COLO668 (cell line): ENCODE data around the gene RGN.
A peak's percentile ranks its signal among the peaks of the same experiment; 100 is the strongest.
"Not testable (repeated sequence)": the region's sequence is repeated elsewhere in the genome, so short reads cannot be mapped to it uniquely, and the experiment has no call there.

Experiments used
- DNase-seq: peaks from one replicate; lab custom pipeline; 2025; ENCODE audit not compliant: unreplicated experiment; lab: John Stamatoyannopoulos, UW

Gene RGN

DNA sequence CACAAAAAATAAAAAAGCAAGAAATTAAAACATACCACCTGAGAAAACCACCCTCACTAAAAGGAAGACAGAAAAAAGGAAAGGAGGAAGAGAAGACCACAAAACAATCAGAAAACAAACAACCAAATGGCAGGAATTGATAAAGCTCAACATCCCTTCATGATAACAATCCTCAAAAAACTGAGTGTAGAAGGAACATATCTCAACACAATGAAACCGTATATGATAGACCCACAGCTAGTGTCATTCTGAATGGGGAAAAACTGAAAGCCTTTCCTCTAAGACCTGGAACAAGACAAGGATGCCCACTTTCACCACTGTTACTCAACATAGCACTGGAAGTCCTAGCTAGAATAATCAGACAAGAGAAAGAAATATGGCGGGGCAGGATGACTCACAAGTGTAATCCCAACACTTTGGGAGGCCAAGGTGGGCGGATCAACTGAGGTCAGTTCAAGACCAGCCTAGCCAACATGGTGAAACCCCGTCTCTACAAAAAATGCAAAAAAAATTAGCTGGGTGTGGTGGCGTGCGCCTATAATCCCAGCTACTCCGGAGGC, 38.4 kb downstream of the RGN start:
- DNase-seq, result not testable (repeated sequence)

DNA sequence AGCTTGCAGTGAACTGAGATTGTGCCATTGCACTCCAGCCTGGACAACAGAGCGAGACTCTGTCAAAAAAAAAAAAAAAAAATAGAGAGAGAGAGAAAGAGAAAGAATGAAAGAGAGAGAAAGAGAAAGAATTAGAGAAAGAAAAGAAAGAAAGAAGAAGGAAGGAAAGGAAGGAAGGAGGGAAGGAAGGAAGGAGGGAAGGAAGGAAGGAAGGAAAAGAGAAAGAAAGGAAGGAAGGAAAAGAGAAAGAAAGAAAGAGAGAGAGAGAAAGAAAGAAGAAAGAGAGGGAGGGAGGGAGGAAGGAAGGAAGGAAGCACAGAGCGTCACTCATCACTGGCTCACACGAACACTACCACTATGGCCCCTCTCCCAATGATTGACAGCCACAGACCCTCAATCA, 46.2 kb downstream of the RGN start:
- not testable (repeated sequence) for DNase-seq

- peak; percentile 91 for DNase-seq
Measured at GRCh38 chrX:47129157-47129898, 51.1 kb downstream of the RGN start.

GRCh38 chrX:47129899-47130358, 51.7 kb downstream of the RGN start:
- no peak for DNase-seq

DNA sequence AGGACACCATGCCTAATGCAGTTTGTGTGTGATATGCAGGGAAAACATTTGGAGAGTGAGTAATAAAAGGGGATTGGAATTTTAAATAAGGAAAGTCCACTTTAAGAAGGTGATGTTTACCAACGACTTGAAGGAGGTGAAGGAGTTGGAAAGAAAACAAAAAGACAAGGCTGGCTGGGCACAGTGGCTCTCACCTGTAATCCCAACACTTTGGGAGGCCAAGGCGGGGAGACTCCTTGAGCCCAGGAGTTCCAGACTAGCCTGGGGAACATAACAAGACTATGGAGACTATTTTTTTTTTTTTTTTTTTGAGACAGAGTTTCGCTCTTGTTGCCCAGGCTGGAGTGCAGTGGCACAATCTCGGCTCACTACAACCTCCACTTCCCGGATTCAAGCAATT, 55.2 kb downstream of the RGN start:
- DNase-seq, result no peak

GRCh38 chrX:47135650-47136049, 57.4 kb downstream of the RGN start:
- peak; percentile 12 for DNase-seq

GRCh38 chrX:47138171-47138570, 59.9 kb downstream of the RGN start:
- DNase-seq, result no peak
